GM15510 (cell line): ENCODE measurements around the gene CNOT11.
A peak's percentile ranks its signal among the peaks of the same experiment; 100 is the strongest.

Experiments
- POLR2A ChIP-seq: IDR thresholded peaks from 3 replicates; pipeline ENCODE4 v1.6.1; 2011; ENCODE audit warnings: borderline replicate concordance; ENCODE audit not compliant: insufficient read length; ENCODE audit errors: extremely low read depth

Gene CNOT11

GRCh38 chr2:101252408-101253012, at the start of gene CNOT11:
TSS of gene CNOT11 (plus strand) at chr2:101252886. CDS start at chr2:101252965, 79 bp downstream.
- TF ChIP-seq POLR2A, result peak; percentile 90

GRCh38 chr2:101204400-101205115, 48.1 kb upstream of the CNOT11 start:
- no peak for TF ChIP-seq POLR2A

- no peak for TF ChIP-seq POLR2A
Observed at GRCh38 chr2:101205521-101206479, 46.9 kb upstream of the CNOT11 start.

DNA sequence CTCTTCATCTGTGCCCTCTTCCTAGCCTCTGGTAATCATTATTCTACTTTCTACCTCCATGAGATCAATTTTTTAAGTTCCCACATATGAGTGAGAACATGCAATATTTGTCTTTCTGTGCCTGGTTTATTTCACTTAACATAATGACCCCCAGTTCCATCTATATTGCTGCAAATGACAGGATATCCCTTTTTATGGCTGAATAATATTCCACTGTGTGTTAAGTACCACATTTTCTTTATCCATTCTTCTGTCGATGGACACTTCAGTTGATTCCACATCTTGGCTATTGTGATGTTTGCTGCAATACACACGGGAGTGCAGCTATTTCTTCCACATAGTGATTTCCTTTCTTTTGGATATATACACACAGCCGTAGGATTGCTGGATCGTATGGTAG, 43.9 kb upstream of the CNOT11 start:
- TF ChIP-seq POLR2A, result no peak

DNA sequence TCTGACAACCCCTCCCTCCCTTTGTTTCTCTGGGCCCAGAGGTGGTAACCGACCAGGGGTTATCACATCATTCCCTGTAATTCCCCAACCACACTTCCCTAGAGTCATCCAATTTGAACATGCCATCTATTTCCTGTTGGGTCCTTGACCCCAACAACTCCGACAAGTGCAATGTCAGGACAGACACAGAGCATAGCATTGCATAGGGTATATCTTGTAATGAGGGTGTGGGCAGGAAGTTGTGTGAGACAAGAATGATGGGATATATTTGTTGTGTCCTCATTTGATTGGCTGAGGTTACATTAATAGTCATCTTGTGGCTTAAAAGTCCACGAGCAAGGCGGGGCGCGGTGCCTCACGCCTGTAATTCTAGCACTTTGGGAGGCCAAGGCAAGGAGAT, 33.4 kb upstream of the CNOT11 start:
- TF ChIP-seq POLR2A, result no peak

DNA sequence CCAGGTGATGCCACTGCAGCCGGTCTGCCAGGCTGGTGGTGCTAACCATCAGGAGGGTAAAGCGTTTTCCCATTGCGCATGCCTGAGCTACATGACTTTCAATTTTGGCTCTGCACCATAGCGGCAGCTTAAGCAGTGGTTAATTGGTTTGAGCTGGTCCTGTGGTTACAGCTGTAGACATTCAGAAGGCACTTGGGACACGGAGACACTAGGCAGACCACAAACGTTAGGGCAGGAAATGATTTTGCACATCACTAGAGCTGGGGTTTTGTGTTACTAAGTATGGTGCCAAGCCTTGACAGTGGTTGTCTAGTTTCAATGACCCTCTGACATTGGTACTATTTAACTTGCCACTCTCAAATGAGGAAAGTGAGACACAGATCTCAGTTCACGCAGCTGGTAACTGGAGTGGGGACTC, 28.9 kb upstream of the CNOT11 start:
- no peak for TF ChIP-seq POLR2A

DNA sequence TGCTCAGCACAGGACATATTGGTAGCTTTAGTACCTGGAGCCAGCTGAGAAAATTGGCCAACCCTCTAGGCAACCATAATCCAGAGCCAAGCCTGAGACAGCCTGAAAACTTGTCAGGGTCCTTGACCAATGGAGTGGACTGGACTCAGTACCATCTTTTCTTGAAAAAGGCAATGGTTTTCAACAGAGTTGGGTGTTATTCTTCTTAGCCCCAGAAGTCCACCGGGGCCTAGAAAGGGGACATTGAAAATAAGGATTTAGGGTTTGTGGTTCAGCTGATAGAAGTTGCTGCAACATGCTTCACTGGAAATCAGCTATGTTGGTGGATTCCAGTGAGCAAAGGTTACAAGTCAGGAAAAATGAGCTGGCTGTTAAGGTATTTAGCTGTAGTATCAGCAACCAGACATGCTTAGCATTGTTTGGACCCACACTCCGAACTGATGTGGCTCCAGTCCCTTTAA, 22.1 kb upstream of the CNOT11 start:
- TF ChIP-seq POLR2A, result no peak

- no peak for TF ChIP-seq POLR2A
Observed at GRCh38 chr2:101231240-101231639, 21.4 kb upstream of the CNOT11 start.

DNA sequence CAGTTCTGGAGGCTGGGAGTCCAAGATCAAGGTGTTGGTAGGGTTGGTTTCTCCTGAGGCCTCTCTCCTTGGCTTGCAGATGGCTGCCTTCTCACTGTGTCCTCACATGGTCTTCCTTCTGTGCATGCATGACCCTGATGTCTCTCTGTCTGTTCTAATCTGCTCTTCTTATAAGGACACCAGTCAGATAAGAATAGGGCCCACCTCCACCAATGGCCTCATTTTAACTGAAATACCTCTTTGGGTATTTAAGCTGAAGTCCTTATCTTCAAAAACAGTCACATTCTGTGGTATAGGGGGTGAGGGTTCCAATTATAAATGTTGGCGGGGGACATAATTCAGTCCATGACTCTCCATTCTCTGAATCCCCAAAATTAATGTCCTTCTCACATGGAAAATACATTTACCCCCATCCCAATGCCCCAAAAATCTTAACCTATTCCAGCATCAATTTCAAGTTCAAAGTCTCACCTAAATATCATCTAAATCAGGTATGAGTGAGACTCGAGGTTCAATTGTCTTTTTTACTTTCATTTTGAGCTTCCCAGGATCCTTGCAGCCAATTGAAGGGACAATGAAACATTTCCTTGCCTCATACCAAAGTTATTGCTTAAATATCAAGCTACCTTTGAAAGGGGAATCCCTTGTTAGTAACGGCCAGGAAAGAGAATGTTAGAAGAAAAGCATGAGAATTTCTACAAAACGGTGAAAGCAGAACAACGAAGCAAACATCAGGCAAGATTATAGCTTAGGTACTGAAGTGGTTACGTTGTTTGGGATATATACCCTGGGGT, 20.6 kb upstream of the CNOT11 start:
- TF ChIP-seq POLR2A, result no peak

- TF ChIP-seq POLR2A, result no peak
Observed at GRCh38 chr2:101232770-101233169, 19.9 kb upstream of the CNOT11 start.

DNA sequence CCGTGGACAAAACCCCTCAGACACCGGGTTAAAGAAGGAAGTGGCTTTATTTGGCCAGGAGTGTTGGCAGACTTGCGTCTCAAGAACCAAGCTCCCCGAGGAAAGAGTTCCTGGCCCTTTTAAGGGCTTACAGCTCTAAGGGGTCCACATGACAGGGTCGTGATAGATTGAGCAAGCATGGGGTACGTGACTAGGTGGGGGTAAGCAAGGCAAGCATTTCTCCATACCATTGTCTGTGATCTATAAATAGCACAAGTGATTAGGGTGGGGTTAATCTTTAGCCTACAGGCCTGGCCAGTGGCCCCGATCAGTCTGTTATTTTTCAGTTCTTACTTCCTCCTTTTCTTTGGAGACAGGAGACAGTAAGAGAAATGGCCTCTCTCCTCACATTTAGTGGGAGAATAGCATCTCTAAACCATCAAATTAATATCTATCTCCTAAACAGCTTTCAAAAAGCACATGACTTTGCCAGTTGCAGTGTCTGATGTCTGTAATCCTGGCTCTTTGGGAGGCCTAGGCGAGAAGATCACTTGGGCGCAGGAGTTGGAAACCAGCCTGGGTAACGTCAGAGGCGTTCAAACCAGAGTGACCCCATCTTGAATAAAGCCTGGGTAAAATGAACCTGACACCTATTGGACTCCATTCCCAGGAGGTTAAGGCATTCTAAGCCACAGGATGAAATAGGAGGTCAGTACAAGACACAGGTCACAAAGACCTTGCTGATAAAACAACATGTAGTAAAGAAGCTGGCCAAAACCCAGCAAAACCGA, 18.3 kb upstream of the CNOT11 start:
- TF ChIP-seq POLR2A, result no peak

DNA sequence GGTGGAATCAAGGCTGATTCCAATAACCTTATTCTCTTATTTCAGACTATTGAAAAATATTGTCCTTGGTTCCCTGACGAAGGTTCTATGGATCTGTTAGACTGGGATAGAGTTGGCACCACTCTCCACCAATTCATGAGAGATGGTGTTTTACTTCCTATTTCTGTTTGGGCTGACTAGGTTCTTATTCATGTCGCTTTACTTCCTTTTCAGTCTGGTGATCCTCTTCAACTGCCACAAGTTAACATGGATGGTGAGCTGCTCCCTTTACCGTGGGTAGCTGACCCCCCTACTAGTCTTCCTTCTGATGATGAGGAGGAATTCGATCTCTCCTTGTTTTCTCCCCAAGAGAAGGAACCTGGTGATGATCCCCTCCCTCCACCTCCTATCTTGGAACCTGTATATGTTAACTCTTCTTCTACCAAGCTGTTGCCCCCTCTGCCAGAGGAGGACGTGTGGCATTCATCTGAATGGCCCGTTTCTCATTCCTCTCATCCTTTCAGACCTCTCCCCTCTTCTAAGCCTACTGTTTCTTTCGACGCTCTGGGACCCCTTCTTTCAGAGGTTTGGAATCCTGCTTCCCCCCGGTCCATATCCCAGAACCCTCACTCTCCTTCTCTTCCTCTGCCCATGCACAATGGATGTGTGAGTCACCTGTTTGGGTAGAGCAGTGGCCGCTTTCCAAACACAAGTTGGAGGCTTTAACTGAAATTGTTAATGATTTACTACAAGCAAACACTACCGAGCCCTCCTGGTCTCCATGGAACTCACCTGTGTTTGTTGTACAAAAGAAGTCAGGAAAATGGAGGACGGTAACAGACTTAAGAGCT, 13.5 kb upstream of the CNOT11 start:
- TF ChIP-seq POLR2A, result no peak

GRCh38 chr2:101241158-101241557, 11.5 kb upstream of the CNOT11 start:
- TF ChIP-seq POLR2A, result no peak
